Germinal center (tissue), 1 donor: Measurements from ENCODE around the gene SCARB1.
"Not testable (repeated sequence)": the region's sequence is repeated elsewhere in the genome, so short reads cannot be mapped to it uniquely, and the experiment has no call there.

Experiments used
- DNase-seq: peaks from one replicate; pipeline ENCODE4 v3.0.0; 2012; ENCODE audit warnings: mixed read lengths, low spot score

The SCARB1 gene

DNA sequence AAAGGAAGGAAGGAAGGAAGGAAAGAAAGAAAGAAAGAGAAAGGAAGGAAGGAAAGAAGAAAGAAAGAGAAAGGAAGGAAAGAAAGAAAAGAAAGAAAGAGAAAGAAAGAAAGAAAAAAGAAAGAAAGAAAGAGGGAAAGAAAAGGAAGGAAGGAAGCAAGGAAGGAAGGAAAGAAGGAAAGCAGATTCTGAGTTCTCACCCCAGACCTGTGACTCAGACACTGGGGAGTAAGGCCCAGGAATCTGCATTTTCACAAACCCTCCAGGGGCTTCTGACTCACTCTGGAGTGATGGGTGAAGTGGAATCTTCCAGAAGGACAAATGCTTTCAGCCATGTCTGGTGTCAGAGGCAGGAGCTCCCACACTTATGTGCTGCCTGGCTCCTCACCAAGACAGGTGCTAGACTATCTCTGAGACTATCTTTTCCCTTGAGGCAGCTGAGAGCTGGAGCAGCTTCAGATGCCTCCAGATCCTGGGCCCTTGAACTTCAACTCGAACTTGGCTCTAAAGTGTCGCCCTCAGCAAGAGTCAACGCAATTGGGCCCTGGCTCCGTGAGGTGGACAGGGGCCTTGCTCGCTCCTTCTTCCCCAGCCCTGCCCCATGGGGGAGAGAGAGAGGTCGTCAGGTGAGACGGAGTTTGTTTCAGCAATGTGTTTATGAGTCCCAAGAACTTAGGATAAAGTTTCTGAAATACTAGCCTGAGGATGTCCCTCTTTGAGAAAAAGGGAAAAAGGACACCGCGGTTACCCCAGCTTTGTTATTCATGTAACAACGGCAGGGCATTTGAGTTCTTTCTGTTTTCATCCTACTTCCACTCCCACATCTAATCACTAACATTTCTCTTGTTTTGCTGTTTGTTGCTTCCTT, 19.8 kb upstream of the SCARB1 start:
- no peak for DNase-seq

DNA sequence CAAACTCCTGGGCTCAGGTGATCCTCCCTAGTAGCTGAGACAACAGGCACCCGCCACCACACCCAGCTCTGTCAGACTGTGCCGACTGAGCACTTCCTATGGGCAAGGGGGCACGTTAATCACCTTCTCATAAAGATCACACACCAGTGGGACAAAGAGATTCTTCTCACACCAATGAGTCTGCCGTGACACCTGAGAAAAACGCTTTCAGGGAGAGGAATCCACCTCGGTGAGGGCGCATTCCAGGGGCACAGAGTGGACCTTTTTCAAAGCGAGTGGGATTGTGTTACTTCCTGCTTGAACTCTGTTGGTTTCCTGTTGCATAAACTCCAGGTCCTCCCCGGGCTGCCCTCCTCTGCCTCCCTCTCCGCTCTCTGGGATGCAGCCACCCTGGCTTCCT, 17.5 kb upstream of the SCARB1 start:
- DNase-seq, result no peak

DNA sequence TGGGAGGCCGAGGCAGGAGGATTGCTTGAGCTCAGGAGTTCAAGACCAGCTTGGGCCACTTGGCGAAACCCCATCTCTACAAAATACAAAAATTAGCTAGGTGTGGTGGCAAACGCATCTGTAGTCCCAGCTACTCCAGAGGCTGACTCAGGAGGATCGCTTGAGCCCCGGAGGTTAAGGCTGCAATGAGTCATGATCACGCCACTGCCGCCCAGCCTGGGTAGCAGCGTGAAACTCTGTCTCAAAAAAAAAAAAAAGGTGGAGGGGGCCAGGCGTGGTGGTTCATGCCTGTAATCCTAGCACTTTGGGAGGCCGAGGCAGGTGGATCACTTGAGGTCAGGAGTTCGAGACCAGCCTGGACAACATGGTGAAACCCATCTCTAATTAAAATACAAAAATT, 16.7 kb upstream of the SCARB1 start:
- DNase-seq, result not testable (repeated sequence)

DNA sequence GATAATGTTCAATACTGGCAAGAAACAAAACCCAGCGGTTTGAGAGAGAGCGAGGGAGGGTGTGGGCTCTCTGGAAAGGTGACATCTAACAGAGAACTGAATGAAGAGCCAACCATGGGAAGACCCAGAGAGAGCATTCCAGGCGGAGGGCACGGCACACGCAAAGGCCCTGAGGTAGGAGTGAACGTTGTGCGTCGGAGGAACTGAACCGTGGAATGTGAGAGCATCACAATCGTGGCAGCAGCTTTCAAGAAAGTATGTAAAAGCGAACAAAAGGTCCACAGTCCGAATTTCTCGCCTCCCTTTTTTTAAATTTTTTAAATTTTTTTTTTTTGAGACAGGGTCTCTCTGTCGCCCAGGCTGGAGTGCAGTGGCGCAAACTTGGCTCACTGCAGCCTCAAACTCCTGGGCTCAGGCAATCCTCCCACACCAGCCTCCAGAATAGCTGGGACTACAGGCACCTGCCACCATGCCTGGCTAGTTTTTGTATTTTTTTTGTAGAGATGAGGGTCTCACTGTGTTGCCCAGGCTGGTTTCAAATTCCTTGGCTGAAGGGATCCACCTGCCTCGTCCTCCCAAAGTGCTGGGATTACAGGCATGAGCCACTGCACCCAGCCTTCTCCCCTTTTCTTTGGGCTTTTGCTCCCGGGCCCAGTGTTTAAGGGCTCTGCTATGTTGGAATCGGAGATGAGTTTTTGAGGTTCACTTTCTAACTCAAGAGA, 15.3 kb upstream of the SCARB1 start:
- DNase-seq, result no peak

DNA sequence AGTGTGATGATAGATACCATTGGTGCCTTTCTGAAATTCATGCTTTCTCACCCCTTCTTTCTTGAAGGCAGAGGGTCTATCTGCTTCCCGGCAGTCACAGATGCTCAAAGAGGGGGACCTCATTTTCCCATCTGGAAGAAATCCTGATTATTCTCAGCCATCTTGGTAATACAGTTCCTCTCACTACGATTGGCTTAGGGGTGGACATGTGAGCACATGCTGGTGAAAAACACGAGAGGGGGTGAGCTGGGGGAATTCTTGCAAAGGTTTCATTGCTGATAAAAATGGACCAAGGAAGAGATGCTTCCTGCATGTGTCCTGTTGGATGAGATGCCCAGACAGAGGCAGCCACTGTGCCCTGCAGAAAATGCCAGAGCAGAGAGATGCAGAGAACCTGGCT, 13.8 kb upstream of the SCARB1 start:
- DNase-seq, result no peak

DNA sequence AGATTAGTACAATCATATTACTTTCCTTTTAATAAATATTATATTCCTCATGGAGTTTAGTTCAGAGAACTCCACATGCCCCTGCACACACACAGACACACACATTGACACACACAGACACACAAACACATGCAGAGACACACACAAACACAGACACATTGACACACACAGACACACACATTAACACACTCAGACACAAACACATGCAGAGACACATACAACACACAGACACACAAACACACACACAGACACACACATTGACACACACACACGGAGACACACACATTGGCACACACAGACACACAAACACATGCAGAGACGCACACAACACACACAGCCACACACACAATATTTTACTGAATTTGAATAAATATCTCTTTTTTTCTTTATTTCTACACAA, 12.5 kb upstream of the SCARB1 start:
- DNase-seq, result no peak

DNA sequence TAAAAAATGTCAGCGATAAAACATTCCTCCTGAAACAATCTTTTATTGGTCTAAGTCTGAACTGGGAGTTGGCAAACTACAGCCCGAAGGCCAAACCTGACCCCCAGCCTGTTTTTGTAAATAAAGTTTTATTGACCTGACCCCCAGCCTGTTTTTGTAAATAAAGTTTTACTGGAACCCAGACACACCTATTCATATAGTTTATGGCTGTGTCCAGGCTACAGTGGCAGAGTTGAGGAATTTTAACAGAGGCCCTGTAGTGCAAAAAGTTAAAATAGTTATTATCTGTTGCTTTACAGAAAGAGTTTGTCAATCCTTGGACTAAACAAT, 12.1 kb upstream of the SCARB1 start:
- no peak for DNase-seq

DNA sequence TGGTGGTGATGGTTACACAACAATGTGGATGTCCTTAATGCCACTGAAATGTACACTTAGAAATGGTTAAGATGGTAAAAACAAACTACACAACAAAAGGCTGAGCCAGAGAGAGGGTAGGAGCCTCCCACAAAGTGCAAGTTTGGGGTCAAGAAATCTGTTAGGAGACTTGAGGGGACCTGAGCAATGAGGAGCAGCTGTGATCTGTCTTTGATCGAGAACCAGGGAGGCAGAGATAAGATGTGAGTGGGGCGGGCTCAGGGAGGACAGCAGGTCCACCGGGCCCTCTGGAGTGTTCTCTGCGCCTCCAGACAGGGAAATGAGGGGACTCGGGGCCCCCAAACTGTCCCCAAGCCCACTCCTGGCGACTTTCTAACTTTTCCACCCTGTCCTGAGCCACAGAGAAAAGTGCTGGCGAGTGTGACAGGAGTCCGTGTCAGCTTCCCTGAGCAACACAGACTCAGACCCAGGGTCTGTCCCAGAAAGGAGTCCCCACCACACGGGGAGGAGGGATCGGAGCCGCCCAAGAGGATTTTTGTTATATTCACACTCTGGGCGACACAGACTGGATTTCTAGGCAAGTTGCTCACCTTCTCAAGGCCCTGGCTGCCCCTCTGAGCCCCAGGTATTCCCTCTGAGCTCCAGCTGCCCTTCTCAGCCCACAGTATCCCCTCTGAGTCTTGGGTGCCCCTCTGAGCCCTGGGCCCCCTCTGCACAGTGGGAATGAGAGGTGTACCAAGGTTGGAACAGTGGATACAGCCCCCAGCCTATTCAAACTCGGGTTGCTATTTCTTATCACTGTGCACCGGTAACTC, 11.5 kb upstream of the SCARB1 start:
- no peak for DNase-seq

DNA sequence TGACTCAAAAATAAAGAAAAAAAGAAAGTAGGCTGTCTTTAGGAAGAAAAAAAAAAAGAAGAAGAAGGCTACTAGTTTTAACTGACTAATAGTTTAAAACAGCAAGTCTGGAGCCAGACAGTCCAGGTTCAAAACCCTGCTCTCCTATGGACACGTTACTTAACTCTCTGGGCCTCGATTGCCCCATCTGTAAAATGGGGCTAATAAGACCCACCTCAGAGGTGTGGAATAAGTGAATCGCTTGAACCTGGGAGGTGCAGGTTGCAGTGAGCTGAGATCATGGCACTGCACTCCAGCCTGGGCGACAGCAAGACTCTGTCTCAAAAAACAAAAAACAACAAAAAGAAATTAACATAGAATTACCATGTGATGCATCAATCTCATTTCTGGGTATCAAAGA, 10.5 kb upstream of the SCARB1 start:
- DNase-seq, result no peak

DNA sequence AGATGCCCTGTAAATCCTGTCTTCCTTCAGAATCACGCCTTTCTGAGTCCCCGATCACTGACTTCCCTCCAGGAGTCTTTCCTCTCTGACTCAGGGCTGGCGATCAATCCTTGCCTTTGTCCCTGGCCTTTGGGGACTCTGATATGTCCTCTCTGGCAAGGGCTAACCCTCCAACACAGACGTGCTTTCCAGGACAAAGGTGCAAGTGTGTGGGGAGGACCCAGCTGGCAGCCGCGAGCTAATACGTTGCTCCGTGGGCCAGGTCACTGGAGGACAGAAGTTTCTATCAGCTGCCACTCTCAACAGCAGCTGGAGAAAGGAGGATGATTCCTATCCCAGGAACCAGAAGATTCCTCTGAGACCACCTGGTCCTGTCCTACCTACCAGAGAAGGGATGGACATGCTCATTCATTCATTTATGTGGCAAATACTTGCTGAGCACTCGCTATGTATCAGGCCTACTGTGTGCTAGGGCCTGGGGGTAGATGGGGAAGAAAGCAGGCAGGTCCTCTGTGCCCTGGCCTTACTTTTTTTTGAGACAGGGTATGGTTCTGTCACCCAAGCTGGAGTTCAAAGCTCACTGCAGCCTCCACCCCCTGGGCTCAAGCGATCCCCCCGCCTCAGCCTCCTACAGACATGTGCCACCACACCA, 8.5 kb upstream of the SCARB1 start:
- no peak for DNase-seq

DNA sequence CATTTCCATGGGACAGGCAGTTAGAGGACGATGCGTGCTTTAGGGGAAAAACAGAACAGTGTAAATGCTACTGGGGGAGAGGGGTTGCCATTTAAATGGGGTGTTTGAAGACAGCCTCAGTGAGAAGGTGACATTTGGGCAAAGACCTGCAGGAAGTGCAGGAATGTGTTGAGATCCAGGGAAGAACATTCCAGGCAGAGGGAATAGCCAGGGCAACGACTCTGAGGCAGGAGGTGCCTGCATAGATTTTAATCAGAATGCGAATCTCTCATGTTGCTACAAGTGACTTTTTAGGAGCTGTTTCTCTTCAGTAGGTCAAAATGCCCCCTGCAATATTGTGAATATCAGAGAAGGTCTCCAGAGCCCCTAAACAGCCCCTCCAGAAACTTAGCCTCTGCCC, 7.6 kb upstream of the SCARB1 start:
- DNase-seq, result no peak

DNA sequence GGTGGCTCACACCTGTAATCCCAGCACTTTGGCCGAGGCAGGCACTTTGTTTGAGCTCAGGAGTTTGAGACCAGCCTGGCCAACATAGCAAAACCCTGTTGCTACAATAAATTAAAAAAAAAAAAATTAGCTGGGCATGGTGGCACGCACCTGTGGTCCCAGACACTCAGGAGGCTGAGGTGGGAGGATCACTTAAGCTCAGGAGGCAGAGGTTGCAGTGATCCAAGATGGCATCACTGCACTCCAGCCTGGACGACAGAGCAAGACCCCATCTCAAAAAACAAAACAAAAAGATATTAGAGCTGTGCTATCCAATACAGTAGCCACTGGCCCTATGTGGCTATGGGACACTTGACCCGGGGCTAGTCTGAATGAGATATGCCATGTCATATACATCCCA, 6.9 kb upstream of the SCARB1 start:
- DNase-seq, result no peak

DNA sequence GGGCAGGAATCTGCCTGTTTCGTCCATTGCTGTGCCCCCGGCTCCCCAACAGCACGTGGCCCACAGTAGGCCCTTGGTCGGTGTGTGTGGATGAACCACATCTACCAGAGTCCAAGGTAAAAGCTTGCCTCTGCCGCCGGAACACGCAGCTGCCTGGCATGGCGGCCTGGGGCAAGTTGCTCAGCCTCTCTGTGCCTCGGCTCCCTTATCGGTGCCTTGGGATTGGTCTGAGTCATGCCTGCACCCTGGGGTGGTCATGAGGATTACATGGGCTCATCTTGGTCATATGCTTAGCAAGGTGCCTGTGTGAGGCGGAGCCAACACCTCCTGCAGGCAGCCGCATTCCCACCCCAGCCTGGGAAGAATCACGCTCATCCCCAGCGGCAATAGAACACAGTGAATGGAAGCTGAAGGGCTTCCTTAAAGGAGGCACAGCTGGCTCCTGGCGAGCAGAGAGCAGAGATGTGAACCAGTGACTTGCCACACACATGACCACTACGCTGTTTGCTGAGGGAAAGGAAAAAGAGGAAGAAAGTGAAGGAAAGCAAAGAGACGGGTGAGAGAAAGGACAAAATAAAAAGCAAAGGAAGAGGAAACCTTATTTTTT, 5.5 kb upstream of the SCARB1 start:
- DNase-seq, result no peak

DNA sequence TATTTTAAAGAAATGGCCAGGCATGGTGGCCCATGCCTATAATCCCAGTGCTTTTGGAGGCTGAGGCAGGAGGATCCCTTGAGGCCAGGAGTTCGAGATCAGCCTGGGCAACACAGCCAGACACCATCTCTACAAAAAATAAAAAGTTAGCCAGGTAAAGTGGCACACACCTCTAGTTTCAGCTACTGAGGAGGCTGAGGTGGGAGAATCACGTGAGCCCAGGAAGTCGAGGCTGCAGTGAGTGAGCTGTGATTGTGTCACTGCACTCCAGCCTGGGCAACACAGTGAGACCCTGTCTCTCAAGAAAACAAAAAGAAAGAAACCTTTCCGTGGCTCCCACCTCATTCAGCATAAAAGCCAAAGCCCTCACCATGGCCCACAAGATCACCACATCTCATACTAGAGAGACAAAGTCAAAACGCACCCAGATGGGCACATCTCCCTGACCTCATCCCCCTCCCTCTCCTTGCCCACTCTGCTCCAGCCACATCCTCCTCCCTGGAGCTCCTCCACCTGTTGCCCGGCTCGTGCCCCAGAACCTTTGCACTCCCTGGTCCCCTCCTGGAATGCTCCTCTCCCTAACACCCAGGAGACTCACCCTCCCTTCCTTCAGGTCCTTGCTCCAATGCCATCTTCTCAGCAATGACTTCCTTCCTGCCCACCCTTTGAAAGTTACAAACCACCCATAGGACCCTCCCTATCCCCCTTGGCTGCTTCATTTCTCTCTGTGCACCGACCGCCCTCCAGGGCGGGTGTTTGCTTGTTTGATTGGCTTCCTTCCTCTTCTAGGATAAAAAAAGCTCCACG, 4.8 kb upstream of the SCARB1 start:
- no peak for DNase-seq

DNA sequence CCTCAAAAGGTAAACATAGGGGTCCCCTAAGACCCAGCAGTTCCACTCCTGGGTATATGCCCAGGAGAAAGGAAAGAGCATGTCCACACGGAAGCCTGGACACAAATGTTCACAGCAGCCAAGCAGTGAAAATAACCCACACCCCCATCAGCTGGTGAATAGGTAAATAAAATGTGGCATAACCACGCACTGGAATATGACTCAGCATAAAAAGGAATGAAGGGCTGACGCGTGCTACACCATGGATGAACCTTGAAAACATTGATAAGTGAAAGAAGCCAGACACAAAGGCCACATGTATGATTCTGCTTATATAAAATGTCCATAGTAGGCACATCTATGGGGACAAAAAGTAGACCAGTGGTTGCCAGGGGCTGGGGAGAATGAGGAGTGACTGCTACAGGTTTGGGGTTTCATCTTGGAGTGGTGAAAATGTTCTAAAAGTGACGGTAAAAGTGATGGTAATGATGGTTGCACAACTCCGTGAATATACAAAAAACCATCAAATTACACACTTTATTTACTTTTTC, 3.8 kb upstream of the SCARB1 start:
- DNase-seq, result no peak

DNA sequence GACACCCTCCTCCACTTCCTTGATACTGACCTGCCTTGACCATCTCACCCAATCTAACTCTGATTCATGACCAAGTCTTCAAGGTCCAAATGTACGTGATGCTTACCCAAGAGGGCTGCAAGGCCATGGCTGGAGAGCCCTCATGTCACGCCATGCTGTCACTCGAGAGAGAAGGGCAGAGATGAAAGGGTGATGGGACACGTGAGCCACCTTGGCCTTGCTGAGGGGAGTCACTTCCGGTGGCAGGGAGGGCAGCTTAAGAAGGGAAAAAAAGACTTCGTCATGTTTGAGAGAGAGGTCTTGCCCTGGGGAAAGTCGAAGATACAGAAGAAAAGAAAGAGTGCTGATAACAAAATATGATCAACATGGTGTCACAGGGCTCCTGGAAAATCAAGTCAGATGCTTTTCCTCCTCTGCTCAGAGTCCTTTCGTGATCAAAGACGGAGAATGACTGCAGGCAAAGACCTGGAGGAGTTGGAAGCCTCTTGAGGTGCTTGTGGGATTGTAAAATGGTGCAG, 3.3 kb upstream of the SCARB1 start:
- no peak for DNase-seq

DNA sequence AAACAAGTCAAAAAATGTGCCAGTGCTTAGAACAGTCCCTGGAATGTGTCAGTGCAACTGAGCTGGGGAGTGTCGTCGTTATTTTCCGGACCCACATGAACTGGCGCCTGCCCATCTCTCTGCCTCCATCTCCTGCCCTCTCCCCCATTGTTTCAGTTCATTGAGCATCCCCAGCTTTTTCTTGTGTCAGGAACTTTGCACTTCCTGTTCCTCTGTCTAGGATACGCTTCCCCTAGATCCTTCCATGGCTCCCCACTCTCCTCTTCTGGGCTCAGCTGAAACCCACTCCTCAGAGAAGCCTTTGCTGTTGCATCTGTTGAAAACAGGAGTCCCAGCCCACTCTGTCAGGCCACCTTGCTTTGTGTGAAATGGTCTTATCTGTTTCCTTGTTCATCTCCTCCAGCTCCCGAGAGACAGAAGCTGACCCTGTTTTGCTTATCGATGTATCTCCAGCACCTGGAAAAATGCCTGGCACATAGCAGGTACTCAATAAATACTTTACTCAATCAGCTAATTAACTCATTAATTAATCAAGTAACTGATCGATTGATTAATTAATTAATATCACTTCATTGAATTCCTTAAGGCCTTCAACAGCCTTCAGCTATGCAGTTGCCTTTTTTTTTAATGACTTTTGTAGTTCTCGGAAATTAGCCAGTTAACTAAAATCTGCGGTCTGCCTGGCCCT, 2.7 kb upstream of the SCARB1 start:
- no peak for DNase-seq

DNA sequence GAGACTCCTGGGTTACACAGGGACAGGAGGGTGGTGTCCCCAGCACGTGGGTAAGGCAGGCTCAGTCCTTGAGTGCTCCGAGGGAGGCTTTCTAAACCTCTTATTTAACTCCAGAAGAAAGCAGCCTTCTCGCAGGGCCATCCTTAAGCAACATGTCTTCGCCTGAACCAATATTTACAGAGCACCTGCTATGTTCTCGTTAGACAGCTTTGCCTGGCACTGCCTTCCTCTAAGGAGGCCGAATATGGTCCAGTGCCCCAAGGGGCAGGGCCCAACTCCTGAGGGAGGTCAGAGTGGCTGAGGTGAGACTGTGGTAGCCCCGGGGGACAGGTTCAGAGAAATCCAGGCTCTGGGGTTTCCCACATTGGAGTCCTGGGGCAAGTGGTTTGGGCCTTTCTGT, 2.1 kb upstream of the SCARB1 start:
- DNase-seq, result no peak

DNA sequence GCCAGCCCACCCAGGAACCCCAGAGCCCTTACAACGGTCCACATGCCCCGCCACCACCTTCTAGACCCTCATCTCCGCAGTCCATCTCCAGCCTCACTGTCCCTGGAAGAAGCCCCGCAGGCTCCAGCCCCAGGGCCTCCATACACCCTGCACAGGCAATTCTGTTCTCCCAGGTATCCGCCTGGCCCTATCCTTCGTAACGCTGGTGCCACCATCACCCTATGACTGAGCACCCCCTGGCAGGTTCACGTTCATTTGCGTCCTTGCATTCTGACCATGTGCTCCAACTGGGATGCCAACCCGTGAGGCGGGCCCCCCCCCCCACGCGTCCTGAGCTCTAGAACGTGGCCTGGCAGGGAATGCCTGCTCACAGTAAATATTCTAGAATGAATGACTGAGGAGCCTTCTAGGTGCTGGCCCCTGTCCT, 675 bp upstream of the SCARB1 start:
- DNase-seq, result no peak
